Epithelial cell of prostate (primary cell): Measurements from ENCODE around the gene PALLD.
A peak's percentile ranks its signal among the peaks of the same experiment; 100 is the strongest.

Experiments used
- DNase-seq: peaks from one replicate; pipeline ENCODE4 v3.0.0-alpha.2; 2011; ENCODE audit warnings: low read depth, low spot score
- H3K27ac ChIP-seq: fragments of 450-650 bp; 2 replicates; pipeline ENCODE4 v1.5.1; 2017; ENCODE audit warnings: mild to moderate bottlenecking

Gene PALLD

GRCh38 chr4:168522829-168523489 lies 26.1 kb downstream of the PALLD start:
- no peak overlapping the region for H3K27ac ChIP-seq
- no peak for DNase-seq

- H3K27ac ChIP-seq = no peak overlapping the region
- peak; percentile 52 for DNase-seq
Observed at GRCh38 chr4:168524006-168524405, 27.2 kb downstream of the PALLD start.

- no peak overlapping the region for H3K27ac ChIP-seq
- DNase-seq = no peak
Observed at GRCh38 chr4:168524897-168525296, 28.0 kb downstream of the PALLD start.

- no peak for DNase-seq
- no peak overlapping the region for H3K27ac ChIP-seq
Observed at GRCh38 chr4:168527560-168527959, 30.7 kb downstream of the PALLD start.

- no peak for DNase-seq
- no peak overlapping the region for H3K27ac ChIP-seq
Observed at GRCh38 chr4:168528131-168528949, 31.5 kb downstream of the PALLD start.

- no peak for DNase-seq
- no peak overlapping the region for H3K27ac ChIP-seq
Observed at GRCh38 chr4:168529257-168529656, 32.4 kb downstream of the PALLD start.

GRCh38 chr4:168531305-168531704 lies 34.5 kb downstream of the PALLD start:
- no peak for DNase-seq
- H3K27ac ChIP-seq = no peak overlapping the region

GRCh38 chr4:168534535-168534934 lies 37.7 kb downstream of the PALLD start:
- H3K27ac ChIP-seq = no peak overlapping the region
- DNase-seq = no peak

- no peak overlapping the region for H3K27ac ChIP-seq
- DNase-seq = no peak
Observed at GRCh38 chr4:168535689-168536088, 38.8 kb downstream of the PALLD start.

- H3K27ac ChIP-seq = no peak overlapping the region
- DNase-seq = no peak
Observed at GRCh38 chr4:168536448-168536847, 39.6 kb downstream of the PALLD start.

GRCh38 chr4:168537086-168537485 lies 40.2 kb downstream of the PALLD start:
- DNase-seq = no peak
- peak overlapping the region; percentile 22 for H3K27ac ChIP-seq

GRCh38 chr4:168537571-168537970 lies 40.7 kb downstream of the PALLD start:
- DNase-seq = no peak
- peak overlapping the region; percentile 22 for H3K27ac ChIP-seq

- no peak for DNase-seq
- H3K27ac ChIP-seq = no peak overlapping the region
Observed at GRCh38 chr4:168538632-168539031, 41.8 kb downstream of the PALLD start.

GRCh38 chr4:168540086-168540485 lies 43.2 kb downstream of the PALLD start:
- no peak overlapping the region for H3K27ac ChIP-seq
- DNase-seq = no peak

GRCh38 chr4:168540503-168541265 lies 43.8 kb downstream of the PALLD start:
- DNase-seq = no peak
- H3K27ac ChIP-seq = no peak overlapping the region

GRCh38 chr4:168541266-168541953 lies 44.6 kb downstream of the PALLD start:
- DNase-seq = no peak
- no peak overlapping the region for H3K27ac ChIP-seq

- no peak for DNase-seq
- no peak overlapping the region for H3K27ac ChIP-seq
Observed at GRCh38 chr4:168549143-168549542, 52.3 kb downstream of the PALLD start.

- no peak for DNase-seq
- H3K27ac ChIP-seq = no peak overlapping the region
Observed at GRCh38 chr4:168550064-168550766, 53.4 kb downstream of the PALLD start.

- no peak for DNase-seq
- peak overlapping the region; percentile 35 for H3K27ac ChIP-seq
Observed at GRCh38 chr4:168551211-168551610, 54.4 kb downstream of the PALLD start.
